HG03457 (cell line): ENCODE results near the gene CIAO2A.
"Not testable (repeated sequence)": the region's sequence is repeated elsewhere in the genome, so short reads cannot be mapped to it uniquely, and the experiment has no call there.

ENCODE experiments used
- ATAC-seq: cut with Tn5 transposase; IDR thresholded peaks from one replicate; pipeline ENCODE4 v1.9.1; 2021; ENCODE audit warnings: moderate number of reproducible peaks; ENCODE audit not compliant: unreplicated experiment

The CIAO2A gene

GRCh38 chr15:64072812-64073211 lies 20.8 kb downstream of the CIAO2A start:
- ATAC-seq = no peak

DNA sequence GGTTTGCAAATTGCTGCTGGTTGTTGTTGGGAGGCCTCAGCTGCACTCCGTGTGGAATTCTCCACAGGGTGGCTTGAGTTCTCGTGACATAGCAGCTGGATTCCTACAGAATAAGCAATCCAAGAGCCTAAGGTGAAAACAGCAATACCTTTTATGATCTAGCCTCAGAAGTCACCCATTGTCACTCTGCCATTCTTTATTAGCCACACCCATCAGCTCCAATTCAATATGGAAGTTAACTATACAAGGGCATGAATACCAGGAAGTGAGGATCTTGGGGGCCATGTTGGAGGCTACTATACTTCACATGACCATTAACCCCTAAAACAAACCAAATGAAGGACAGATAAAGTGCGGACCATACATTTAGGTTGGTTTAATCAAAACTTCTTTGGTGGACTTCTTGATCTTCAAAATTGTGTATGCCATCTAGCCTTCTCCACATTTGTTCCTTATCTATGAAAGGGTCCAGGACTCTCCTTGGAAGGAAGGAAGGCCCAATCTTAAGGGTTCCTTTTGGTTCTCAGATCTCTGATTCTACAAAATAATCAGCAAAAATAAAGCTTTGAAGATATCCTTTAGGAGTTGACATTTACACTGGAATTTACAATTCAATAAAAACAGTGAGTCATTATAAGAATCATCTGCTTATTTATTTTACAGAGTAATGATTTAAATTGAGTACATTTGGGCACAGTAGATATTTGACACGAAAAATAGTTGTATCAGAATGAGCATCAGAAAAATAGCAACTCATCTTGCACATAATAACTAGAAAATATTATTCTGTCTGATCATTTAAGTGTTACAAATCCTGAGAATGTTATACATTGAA lies 21.5 kb downstream of the CIAO2A start:
- no peak for ATAC-seq

DNA sequence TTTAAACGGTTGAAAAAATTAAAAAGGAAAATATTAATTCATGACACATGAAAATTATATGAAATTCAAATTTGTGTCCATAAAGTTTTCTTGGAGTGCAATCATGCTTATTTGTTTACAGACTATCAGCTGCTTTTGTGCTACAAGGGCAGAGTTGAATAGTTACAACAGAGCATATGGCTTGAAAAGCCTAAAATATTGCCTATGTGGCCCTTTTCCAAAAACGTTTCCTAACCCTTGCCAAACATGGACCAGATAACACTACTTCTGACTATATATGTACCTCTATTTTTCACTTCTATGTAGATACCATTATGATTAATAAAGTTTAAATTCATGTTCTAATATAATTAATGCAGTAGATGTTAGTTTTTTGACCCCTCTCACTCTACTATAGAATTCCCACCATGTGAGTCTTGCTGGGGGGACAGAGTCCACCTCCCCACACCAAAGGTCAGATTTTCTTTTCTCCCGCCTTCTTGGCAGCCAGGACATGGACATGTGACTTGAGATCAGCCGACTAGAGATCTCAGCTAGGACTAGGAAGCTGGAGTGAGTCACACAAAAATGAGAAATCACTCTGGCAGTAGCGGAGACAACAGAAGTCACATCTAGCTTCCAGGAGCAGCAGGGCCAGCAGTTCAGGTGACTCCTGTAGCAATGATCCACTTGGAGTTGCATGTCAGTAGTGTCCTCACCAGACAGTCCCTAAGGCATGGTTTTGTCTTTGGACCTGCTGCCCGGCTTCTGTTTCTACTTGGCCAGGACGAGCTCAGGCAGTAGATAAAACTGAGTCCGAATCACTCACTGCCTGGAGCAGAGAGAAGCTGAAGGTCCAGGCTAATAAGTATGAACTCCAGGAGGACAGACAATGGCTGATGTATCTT lies 22.4 kb downstream of the CIAO2A start:
- ATAC-seq = no peak

DNA sequence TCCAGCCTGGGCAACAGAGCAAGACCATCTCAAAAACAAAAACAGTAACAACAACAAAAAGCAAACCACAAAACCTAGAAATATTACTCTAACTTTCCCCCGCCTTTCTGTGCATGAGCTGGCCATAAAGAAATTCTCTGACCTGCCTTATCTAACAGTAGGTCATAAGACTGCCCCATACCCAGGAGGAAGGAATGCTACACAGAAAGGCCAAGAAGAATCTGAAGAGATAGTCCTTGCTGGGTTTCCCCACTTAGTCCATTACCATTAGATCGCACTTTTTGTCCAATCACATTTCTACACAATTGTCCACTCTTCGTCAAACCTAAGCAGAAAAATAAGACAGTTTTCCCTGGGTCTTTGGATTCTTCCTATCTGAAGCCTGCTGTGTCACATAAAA lies 23.5 kb downstream of the CIAO2A start:
- no peak for ATAC-seq

DNA sequence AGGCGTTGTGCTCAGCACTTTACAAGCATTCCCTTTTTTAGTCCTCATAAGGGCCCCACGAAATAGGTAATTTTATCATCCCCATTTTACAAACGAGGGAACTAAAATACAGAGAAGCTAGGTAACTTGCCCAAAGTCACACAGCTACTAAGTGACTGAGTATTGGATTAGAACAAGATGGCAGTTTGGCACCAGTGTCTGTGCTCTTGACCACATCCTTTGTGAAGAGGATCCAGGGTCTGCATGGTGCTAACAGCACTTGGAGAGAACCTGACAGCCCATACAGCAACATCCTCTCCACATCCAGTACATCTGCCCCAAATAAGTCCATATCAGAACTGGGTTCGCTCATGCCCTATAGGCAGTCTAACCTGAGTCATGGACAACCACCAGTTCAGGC lies 25.5 kb downstream of the CIAO2A start:
- no peak for ATAC-seq

DNA sequence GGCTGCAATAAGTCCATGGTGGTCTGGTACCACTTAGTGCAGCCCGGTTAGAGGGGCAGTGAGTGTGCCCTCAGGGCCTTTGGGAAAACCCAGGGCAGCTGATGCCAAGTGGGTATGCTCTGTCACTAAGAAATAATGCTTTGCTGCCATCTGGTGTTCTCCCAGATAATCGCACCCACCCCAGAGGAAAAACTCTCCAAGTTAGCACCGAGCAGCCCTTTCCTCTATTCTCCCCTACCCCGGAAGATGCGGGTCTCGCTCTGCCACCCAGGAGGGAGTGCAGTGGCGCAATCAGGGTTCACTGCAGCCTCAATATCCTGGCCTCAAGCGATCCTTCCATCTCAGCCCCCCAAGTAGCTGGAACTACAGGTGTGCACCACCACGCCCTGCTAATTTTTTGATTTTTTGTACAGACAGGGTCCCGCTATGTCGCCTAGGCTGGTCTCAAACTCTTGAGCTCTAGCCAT lies 26.0 kb downstream of the CIAO2A start:
- no peak for ATAC-seq

DNA sequence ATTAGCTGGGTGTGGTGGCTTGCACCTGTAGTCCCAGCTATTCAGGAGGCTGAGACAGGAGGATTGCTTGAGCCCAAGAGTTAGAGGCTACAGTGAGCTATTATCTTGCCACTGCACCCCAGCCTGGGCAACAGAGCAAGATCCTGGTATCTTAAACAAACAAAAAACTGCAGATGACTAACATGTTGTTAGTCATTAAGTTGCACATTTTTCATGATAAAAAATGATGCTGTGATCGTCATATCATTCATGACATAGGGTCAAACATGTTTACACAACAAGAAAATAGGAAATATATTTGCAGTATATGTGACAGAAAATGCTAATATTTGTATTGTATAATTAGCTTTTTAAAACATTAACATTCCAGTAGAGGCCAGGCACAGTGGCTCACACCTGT lies 27.2 kb downstream of the CIAO2A start:
- no peak for ATAC-seq

GRCh38 chr15:64060716-64061115 lies 32.9 kb downstream of the CIAO2A start:
- ATAC-seq = no peak

DNA sequence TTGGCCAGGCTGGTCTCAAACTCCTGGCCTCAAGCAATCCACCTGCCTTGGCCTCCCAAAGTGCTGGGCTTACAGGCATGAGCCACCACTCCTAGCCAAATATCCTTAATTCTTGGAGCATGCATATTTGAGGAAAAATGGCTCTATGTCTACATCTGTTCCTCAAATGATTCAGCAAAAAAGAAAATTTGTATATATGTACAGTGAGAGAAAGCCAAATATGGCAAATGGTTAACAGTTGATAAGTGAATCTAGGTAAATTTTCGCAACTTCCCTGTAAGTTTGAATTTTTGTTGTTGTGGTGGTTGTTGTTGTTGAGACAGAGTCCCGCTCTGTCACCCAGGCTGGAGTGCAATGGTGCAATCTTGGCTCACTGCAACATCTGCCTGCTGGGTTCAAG lies 34.5 kb downstream of the CIAO2A start:
- not testable (repeated sequence) for ATAC-seq

- no peak for ATAC-seq
These were observed 35.4 kb downstream of the CIAO2A start for GRCh38 chr15:64058279-64058678.

DNA sequence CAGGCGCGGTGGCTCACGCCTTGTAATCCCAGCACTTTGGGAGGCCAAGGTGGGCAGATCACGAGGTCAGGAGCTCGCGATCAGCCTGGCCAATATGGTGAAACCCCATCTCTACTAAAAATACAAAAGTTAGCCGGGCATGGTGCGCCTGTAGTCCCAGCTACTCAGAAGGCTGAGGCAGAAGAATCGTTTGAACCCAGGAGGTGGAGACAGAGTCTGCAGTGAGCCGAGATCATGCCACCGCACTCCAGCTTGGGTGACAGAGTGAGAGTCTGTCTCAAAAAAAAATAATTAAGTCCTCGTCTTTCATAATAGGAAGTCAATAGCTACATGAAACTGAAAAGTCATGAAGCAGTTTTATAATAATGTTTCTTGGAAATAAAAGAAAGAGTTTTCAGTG lies 40.0 kb downstream of the CIAO2A start:
- not testable (repeated sequence) for ATAC-seq

GRCh38 chr15:64052925-64053491 lies 40.6 kb downstream of the CIAO2A start:
- ATAC-seq = no peak

DNA sequence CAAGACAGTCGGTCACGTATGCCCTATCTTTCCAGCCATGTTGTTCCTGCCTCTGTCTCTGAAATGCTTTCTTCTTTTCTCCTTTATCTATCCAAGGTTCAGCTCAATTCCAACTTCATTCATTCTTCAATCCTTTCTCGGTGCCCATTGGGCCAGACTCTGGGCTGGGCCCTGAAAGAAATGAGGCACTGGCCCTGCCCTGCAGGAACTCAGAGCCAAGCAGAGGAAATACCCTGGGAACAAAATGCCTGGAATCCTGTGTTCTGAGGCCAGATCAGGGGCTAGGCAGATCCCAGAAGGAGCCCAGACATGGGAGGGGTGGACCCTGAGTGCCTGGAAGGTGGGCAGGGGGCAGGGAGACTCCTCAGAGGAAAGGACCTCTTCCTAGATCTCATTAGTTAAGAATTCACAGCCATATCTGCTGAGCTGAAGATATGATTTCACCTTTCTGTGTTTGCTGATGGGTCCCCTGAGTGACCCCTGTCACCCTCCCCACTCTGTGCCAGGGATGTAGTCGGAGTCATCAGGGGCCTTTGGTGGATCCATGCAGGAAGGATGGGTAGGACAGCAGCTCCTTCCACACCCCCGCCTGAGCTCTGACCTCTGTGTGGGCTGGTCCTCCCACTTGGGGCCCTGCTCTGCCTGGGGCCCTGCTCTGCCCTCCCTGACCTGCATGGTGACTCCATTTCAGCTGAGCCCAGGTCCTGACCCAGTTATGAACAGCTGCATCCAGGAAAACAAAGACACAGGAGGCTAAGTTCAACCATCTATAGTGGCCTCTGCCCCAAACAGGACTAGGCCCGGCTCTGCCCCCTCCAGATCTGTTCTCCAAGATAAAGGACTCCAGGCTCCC lies 42.0 kb downstream of the CIAO2A start:
- no peak for ATAC-seq

DNA sequence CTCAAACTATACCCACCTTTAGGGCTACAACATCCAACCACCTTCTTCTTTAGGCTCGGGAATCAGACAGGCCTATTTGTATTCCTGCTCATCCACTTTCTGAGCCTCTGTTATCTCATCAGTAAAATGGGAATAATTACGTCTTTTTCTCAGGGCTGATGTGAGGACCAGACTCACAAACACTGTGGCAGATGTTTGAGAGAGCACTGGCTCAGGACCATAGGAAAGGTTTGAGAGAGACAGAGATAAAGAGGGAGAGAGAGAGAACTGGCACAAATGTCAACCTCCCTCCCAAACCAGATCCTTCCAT lies 42.6 kb downstream of the CIAO2A start:
- ATAC-seq = no peak

DNA sequence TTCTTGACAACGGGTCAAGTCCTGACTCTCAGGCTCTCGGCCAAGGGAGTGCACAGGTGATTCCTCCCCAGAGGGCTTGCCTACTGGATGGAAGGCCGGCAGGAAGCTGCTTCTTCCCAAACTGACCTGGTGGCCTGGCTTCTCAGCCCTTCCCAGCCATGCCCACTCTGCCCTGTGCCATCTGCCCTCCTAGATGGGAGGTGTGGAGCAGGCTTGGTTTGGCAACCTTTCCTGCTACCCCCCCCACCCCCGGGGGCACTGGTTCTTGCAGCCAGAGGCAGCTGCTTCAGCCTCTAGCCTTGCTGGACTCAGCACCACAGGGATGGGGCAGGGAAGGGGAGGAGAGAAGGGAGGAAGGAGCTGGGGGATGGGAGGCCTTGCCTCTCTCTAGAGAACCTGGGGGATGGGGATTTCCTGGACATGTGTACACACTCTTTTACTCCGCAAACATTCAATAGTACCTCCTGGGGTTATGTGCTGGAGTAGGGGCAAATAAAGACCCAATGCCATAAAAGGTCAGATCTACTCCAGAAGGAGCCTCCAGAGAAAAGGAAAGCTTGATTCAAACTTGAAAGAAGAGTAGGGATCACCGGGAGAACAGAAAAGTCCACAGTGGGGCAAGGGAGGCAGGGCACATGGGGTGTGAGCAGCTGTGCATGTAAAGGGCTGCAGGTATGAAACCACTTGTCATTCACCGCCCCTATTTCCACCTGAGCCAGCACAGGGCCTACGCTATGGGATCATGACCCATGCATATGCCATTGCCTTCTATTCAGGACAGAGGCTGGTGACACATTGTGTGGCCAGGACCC lies 43.2 kb downstream of the CIAO2A start:
- ATAC-seq = no peak

DNA sequence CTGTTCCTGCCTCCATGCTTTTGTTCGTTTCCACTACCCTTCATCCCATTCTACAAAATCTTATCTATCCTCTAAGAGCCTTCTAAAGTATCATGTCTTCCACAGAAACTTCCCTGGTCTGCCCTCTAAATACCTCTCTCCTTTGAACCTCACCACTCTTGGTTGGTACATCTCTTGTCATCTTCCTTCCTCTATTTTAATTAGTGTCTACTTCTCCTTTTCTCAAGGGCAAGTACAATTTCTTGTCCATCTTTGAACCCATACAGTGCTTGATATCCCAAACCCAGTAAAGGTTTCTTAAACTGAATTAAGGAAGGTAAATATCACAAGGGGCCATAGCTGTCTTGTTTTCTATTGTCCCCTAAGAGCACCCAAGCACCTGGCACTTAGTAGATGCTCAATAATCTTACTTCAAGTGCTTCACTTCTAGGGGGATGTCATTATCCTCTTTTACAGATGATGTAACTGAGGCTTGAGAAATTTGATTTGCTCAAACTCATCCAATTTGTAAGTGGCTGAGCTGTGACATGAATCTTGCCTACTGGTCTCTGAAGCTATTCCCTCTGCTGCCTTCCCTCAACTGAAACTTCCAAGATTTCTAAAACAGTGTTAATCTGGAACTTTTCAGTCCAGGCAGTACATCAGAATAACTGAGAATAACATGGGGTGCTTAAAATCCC lies 44.7 kb downstream of the CIAO2A start:
- ATAC-seq = no peak

GRCh38 chr15:64046421-64047153 lies 47.1 kb downstream of the CIAO2A start, which contains the start of gene DAPK2:
DAPK2 (minus strand) TSS chr15:64046485; CDS start chr15:64040261, 6,224 bp downstream.
- no peak for ATAC-seq

- no peak for ATAC-seq
These were observed 47.7 kb downstream of the CIAO2A start for GRCh38 chr15:64045774-64046420.
